ENCODE data around the gene CELSR1. TPM values are rescaled to one million over a fixed set of nuclear protein-coding genes. Genes with fewer than 3 reads are reported as not detected.

The CELSR1 gene
- total RNA-seq, 1 experiment from 2014 or later: 37.6 TPM

DNA sequence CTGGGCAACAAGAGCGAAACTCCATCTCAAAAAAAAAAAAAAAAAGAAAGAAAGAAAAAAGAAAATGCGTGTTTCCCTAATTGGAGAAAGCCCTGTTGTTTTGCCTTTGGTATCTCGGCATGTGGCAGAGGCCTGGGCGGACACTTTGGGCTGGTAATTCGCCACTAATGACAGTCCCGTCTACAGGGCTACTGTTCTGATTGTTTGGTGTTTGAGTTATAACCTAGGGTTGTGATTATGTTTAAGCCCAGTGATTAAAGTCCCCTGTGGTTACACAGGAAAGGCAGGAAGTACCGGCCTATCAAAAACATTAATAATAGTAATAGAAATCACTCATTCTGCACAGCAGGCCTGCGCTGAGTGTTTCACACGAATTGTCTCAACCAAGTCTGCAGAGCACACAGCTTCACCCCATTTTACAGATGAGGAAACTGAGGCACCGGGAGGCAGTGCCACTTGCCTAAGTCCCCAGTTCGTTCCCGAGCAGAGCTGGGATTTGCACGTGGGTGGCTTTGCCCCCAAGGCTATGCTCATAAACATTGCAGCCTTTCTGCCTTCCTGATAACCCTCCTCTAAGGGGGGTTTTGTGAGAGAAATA is 43.6 kb upstream of the CELSR1 start:
- TF ChIP-seq, protein P1, sequence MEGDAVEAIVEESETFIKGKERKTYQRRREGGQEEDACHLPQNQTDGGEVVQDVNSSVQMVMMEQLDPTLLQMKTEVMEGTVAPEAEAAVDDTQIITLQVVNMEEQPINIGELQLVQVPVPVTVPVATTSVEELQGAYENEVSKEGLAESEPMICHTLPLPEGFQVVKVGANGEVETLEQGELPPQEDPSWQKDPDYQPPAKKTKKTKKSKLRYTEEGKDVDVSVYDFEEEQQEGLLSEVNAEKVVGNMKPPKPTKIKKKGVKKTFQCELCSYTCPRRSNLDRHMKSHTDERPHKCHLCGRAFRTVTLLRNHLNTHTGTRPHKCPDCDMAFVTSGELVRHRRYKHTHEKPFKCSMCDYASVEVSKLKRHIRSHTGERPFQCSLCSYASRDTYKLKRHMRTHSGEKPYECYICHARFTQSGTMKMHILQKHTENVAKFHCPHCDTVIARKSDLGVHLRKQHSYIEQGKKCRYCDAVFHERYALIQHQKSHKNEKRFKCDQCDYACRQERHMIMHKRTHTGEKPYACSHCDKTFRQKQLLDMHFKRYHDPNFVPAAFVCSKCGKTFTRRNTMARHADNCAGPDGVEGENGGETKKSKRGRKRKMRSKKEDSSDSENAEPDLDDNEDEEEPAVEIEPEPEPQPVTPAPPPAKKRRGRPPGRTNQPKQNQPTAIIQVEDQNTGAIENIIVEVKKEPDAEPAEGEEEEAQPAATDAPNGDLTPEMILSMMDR (conservative IDR thresholded peaks at IDR 0.05): no peak
- peak in 1 of 2 experiments; percentile 39 for DNase-seq
- intact Hi-C loops (cut with micrococcal nuclease; ENCODE audit: unreplicated experiment): no loop called here
- Histone ChIP-seq H3K9me2 (ENCODE audit: insufficient read depth) (no peaks in the 10 kb centered on the region), H2AFZ (no peak overlapping the region), H3K36me3 (ENCODE audit: low read depth) (peaks cover 12% of the 10 kb centered on the region; the same call in 1 of the 2 replicates), H4K20me1 (ENCODE audit: insufficient read depth) (peaks cover 64% of the 10 kb centered on the region), H3K4me2 (no peak overlapping the region), H3K9me3 (ENCODE audit: insufficient read depth, low read depth) (no peaks in the 10 kb centered on the region), H3K27ac (no peak overlapping the region), H3K27me3 (ENCODE audit: insufficient read depth, low read depth) (no peaks in the 10 kb centered on the region), H3K4me3 (no peak overlapping the region), H3K4me1 (replicated peaks; ENCODE audit: insufficient read depth) (peaks cover 19% of the 10 kb centered on the region), H3F3A (ENCODE audit: insufficient read depth, low read depth) (peaks cover 13% of the 10 kb centered on the region; the same call in 1 of the 2 replicates), H3K79me2 (ENCODE audit: low read depth) (peaks cover 70% of the 10 kb centered on the region)
- no TSS peak for BruUV-seq (replicated peaks)
- ChIA-PET CTCF (no interaction called here), POLR2A (ENCODE audit: unreplicated experiment) (no interaction called here)

DNA sequence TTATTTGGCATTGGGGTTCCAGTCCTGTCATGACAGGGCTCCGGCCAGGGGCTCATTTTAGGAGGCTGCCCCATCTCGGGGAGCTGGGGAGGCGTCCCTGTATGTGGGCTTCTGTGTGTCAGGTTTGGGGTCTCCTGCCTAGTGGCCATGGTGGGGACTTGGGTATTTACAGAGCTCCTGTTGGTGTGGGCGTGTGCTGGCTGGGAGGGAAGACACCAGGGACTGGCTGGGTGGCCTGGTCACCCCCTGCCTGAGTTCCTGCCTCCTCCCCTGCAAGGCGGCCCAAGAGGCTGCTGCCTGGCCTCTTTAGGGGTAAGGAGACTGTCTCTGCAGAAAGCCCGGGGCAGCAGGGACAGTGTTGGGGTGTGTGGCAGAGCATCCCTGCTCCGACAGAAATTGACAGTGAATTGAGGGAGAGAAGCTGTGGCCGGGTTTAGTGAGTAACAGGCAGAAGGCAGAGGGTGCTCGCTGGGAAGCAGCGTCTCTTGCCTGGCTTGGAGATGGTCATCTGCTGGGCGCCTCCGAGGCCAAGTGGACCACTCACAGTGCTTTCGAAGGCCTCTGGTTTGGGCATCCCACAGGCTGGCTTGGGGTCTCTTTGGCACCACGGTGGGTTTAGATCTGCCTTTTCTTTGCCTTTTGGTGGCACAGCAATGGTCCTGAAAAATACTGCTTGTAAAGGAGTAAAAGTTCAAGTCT is 42.5 kb upstream of the CELSR1 start:
- H3K4me2 ChIP-seq: no peak overlapping the region
- H3K27me3 ChIP-seq (ENCODE audit: insufficient read depth, low read depth): no peaks in the 10 kb centered on the region
- H3K4me3 ChIP-seq: no peak overlapping the region
- H4K20me1 ChIP-seq (ENCODE audit: insufficient read depth): peaks cover 57% of the 10 kb centered on the region
- H3F3A ChIP-seq (ENCODE audit: insufficient read depth, low read depth): peaks cover 25% of the 10 kb centered on the region
- H3K9me3 ChIP-seq (ENCODE audit: insufficient read depth, low read depth): no peaks in the 10 kb centered on the region
- peaks cover 70% of the 10 kb centered on the region for H3K79me2 ChIP-seq (ENCODE audit: low read depth)
- no peak for TF ChIP-seq EZH2 (IDR thresholded peaks at IDR 0.05; ENCODE audit: low read depth)
- TF ChIP-seq, protein P1 (conservative IDR thresholded peaks at IDR 0.05): no peak
- peaks cover 12% of the 10 kb centered on the region; the same call in 1 of the 2 replicates for H3K36me3 ChIP-seq (ENCODE audit: low read depth)
- no peak for DNase-seq
- no peak overlapping the region for H3K27ac ChIP-seq
- BruUV-seq (replicated peaks): no TSS peak
- intact Hi-C loops (cut with micrococcal nuclease; ENCODE audit: unreplicated experiment): no loop called here
- no peak overlapping the region for H2AFZ ChIP-seq
- CTCF ChIA-PET: interaction anchor here (0.6 kb wide), 1 partner anchor 1052 kb away, joined by 3 read pairs; no protein-coding TSS in a partner anchor
- H3K4me1 ChIP-seq (replicated peaks; ENCODE audit: insufficient read depth): peaks cover 30% of the 10 kb centered on the region
- POLR2A ChIA-PET (ENCODE audit: unreplicated experiment): no interaction called here
- no peaks in the 10 kb centered on the region for H3K9me2 ChIP-seq (ENCODE audit: insufficient read depth)

DNA sequence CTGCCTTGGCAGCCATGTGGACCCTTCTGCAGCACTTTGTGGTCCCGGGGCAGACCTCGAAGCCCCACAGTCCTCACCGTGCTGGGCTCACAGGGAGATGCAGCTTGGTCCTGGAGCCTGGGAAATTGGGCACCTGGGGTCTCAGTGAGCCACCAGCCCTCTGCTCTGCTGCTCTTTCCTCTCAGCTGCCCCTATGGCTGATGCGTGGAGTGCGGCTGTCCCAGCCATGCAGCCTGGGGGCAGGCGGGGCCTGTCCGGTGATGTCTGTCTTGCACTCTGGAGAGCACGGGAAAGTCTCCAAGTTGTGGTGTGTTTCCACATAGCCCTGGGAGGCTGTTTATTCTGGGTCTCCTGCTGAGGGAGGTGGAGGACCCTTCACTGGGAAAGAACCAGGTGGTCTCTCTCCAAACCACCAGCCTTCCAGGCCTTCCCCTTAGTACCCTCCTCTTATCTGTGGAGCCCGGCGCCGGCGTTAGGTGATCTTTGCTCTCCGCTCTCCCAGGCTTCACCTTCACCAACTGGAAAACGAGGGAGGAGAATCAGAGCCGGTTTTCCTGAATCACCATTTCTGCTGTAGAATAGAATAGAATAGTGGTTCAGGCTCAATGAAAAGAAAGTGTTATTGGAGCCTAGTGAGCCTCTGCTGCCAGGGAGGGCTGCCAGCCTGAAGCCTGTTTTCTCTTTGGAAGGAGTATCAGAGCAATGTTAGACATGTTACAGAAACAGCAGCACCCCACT is 41.6 kb upstream of the CELSR1 start:
- peak overlapping the region; percentile 97 for H3K4me2 ChIP-seq
- POLR2A ChIA-PET (ENCODE audit: unreplicated experiment): no interaction called here
- H3K4me1 ChIP-seq (replicated peaks; ENCODE audit: insufficient read depth): peaks cover 39% of the 10 kb centered on the region
- TF ChIP-seq, protein P1 (conservative IDR thresholded peaks at IDR 0.05): no peak
- TF ChIP-seq EZH2 (IDR thresholded peaks at IDR 0.05; ENCODE audit: low read depth): no peak
- H3K9me3 ChIP-seq (ENCODE audit: insufficient read depth, low read depth): no peaks in the 10 kb centered on the region
- peaks cover 12% of the 10 kb centered on the region; the same call in 1 of the 2 replicates for H3K36me3 ChIP-seq (ENCODE audit: low read depth)
- peaks cover 57% of the 10 kb centered on the region for H4K20me1 ChIP-seq (ENCODE audit: insufficient read depth)
- no peak for DNase-seq
- intact Hi-C loops (cut with micrococcal nuclease; ENCODE audit: unreplicated experiment): no loop called here
- H3F3A ChIP-seq (ENCODE audit: insufficient read depth, low read depth): peaks cover 34% of the 10 kb centered on the region
- no peak overlapping the region for H3K4me3 ChIP-seq
- H2AFZ ChIP-seq: no peak overlapping the region
- H3K27me3 ChIP-seq (ENCODE audit: insufficient read depth, low read depth): no peaks in the 10 kb centered on the region
- CTCF ChIA-PET: interaction anchor here (0.6 kb wide), 1 partner anchor 1053 kb away, joined by 3 read pairs; no protein-coding TSS in a partner anchor
- no peaks in the 10 kb centered on the region for H3K9me2 ChIP-seq (ENCODE audit: insufficient read depth)
- peaks cover 64% of the 10 kb centered on the region for H3K79me2 ChIP-seq (ENCODE audit: low read depth)
- no peak overlapping the region for H3K27ac ChIP-seq
- BruUV-seq (replicated peaks): no TSS peak
